GM12878 (cell line): ENCODE data around the gene GNPDA2. TPM values are rescaled to one million over a fixed set of nuclear protein-coding genes. Genes with fewer than 3 reads are reported as not detected.

Source experiments
- ATAC-seq: fragments of 200-7000 bp; cut with Tn5 transposase; 3 replicates; pipeline ENCODE4 v1.9.1; 2020; ENCODE audit warnings: mild to moderate bottlenecking, moderate library complexity
- BruUV-seq: library from RNA; stranded (reverse); fragments of 400-500 nt; replicated peaks from 2 replicates; lab custom pipeline; 2021; lab: Mats Ljungman, UMichigan
- CTCF ChIA-PET: fragments of 300-600 bp; sonication (Branson Sonifier 250); formaldehyde crosslinking; extraction: SDS; loops from one replicate; lab custom pipeline; 2021; ENCODE audit warnings: inconsistent platforms; lab: Yijun Ruan, JAX
- POLR2A ChIA-PET: fragments of 350-600 bp; formaldehyde crosslinking; extraction: SDS; loops from one replicate; lab custom pipeline; 2021; ENCODE audit warnings: inconsistent platforms; lab: Charles Lee
- RAD21 ChIA-PET: fragments of 300-600 bp; sonication (Branson Sonifier 250); formaldehyde crosslinking; loops from one replicate; lab custom pipeline; 2023; ENCODE audit warnings: antibody characterized with exemption; ENCODE audit not compliant: unreplicated experiment; lab: Charles Lee
- SMC1A ChIA-PET: fragments of 300-600 bp; sonication (Branson Sonifier 250); formaldehyde crosslinking; loops from one replicate; lab custom pipeline; 2023; ENCODE audit not compliant: unreplicated experiment, uncharacterized antibody; lab: Charles Lee
- DNase-seq: peaks from one replicate; pipeline ENCODE4 v3.0.0-alpha.2; 2011; ENCODE audit warnings: low read depth, low spot score
- FAIRE-seq: peaks from 3 replicates; lab custom pipeline; 2011; peaks lifted over from hg19 to GRCh38; lab: Jason Lieb, UNC
- H2AFZ ChIP-seq: 2 replicates; pipeline ENCODE4 v1.6.0; 2011; ENCODE audit warnings: low read depth, low read length, control low read depth; ENCODE audit not compliant: control insufficient read depth
- H3K27ac ChIP-seq: 2 replicates; pipeline ENCODE4 v1.5.1; 2011; ENCODE audit warnings: control low read depth; ENCODE audit not compliant: control insufficient read depth, insufficient read depth
- H3K27me3 ChIP-seq, 2 experiments: replicated peaks in 1 of 2; 2 replicates each; pipeline versions ENCODE4 v1.6.0 to v1.6.1; 2011; ENCODE audit warnings: low read length in 1 of 2; ENCODE audit not compliant: control insufficient read depth in 2 of 2, insufficient read depth in 2 of 2
- H3K36me3 ChIP-seq, 2 experiments: 2 replicates each; pipeline ENCODE4 v1.5.1; 2011; ENCODE audit warnings: low read length in 1 of 2; ENCODE audit not compliant: control insufficient read depth in 2 of 2, insufficient read depth in 2 of 2
- H3K4me1 ChIP-seq: 2 replicates; pipeline ENCODE4 v1.6.1; 2011; ENCODE audit warnings: mild to moderate bottlenecking, low read length, moderate library complexity, mixed read lengths; ENCODE audit not compliant: control insufficient read depth, insufficient read depth
- H3K4me2 ChIP-seq: 2 replicates; pipeline ENCODE4 v1.6.0; 2011; ENCODE audit warnings: control low read depth; ENCODE audit not compliant: control insufficient read depth, insufficient read depth
- H3K4me3 ChIP-seq: fragments of 200-600 bp; sonication (generic); 2 replicates; pipeline ENCODE4 v1.5.1; 2016
- H3K79me2 ChIP-seq: 2 replicates; pipeline ENCODE4 v1.6.0; 2011; ENCODE audit warnings: low read length; ENCODE audit not compliant: control insufficient read depth, insufficient read depth
- H3K9ac ChIP-seq: 2 replicates; pipeline ENCODE4 v1.8.0; 2011; ENCODE audit warnings: low read length, control low read depth, mixed read lengths; ENCODE audit not compliant: control insufficient read depth, insufficient read depth
- H3K9me3 ChIP-seq: replicated peaks from 3 replicates; pipeline ENCODE4 v1.5.1; 2011; ENCODE audit warnings: mild to moderate bottlenecking, low read length; ENCODE audit not compliant: control insufficient read depth, insufficient read depth
- H4K20me1 ChIP-seq: 2 replicates; pipeline ENCODE4 v1.6.0; 2011; ENCODE audit not compliant: control insufficient read depth, insufficient read depth
- FOS ChIP-seq: IDR thresholded peaks from 3 replicates; pipeline ENCODE4 v1.6.1; 2011; ENCODE audit warnings: borderline replicate concordance; ENCODE audit not compliant: insufficient read length; ENCODE audit errors: extremely low read depth
- HDAC2 ChIP-seq: fragments of 200-600 bp; sonication (generic); IDR thresholded peaks from 2 replicates; pipeline ENCODE4 v1.6.1; 2017
- HDAC6 ChIP-seq: fragments of 200-600 bp; sonication (generic); IDR thresholded peaks from one replicate; pipeline ENCODE4 v1.8.0; 2017; ENCODE audit warnings: antibody characterized with exemption; ENCODE audit not compliant: unreplicated experiment
- HDGF ChIP-seq: fragments of 450-650 bp; IDR thresholded peaks from 2 replicates; pipeline ENCODE4 v1.6.1; 2016; ENCODE audit warnings: antibody characterized with exemption
- PAX8 ChIP-seq: fragments of 450-650 bp; IDR thresholded peaks from 2 replicates; pipeline ENCODE4 v1.6.1; 2017; ENCODE audit warnings: mild to moderate bottlenecking, moderate library complexity
- RAD21 ChIP-seq: IDR thresholded peaks from 2 replicates; pipeline ENCODE4 v1.6.1; 2011; ENCODE audit warnings: mild to moderate bottlenecking, low read depth, low read length, moderate library complexity; ENCODE audit not compliant: insufficient read depth
- ZBED1 ChIP-seq: IDR thresholded peaks from 2 replicates; pipeline ENCODE4 v1.6.1; 2016; ENCODE audit warnings: borderline replicate concordance
- ZNF217 ChIP-seq: fragments of 450-650 bp; IDR thresholded peaks from 2 replicates; pipeline ENCODE4 v1.6.1; 2017; ENCODE audit warnings: antibody characterized with exemption, mild to moderate bottlenecking
- ZNF622 ChIP-seq: fragments of 450-650 bp; IDR thresholded peaks from 2 replicates; pipeline ENCODE4 v1.6.1; 2017; ENCODE audit warnings: mild to moderate bottlenecking, inconsistent platforms
- ZZZ3 ChIP-seq: IDR thresholded peaks from 2 replicates; pipeline ENCODE4 v1.6.1; 2011; ENCODE audit warnings: low read depth; ENCODE audit not compliant: control insufficient read depth, insufficient read length
- in situ Hi-C: fragments of 300-500 bp; cut with MboI; formaldehyde crosslinking; loops from 9 replicates; pipeline ENCODE4 v1.14.3; 2018; ENCODE audit warnings: mixed read lengths
- intact Hi-C: fragments of 100-400 bp; cut with micrococcal nuclease; formaldehyde crosslinking; loops from one replicate; pipeline ENCODE4 v1.14.2; 2022; ENCODE audit not compliant: unreplicated experiment
- polyA plus RNA-seq, 11 experiments: library from polyadenylated mRNA; depleted of rRNA in 4 of 11; unstranded in 6 of 11; stranded (reverse) in 5 of 11; fragments of >200 nt; fragmentation: Nextera tagmentation in 4 of 11; fragmentation: Illumina TruSeq in 1 of 11; extraction: Ambion mirVana in 4 of 11; extraction: Trizol in 1 of 11; gene quantifications; 1 replicate in 1 of 11; 2 replicates in 10 of 11; pipeline versions ENCODE4 v1.2.1 to v1.2.3, GENCODE V29; 2011 to 2016; ENCODE audit warnings: inconsistent platforms in 2 of 11, missing spikeins in 2 of 11, low read depth in 1 of 11
- total RNA-seq, 4 experiments: library from RNA; depleted of rRNA in 3 of 4; stranded (reverse); fragments of >200 nt in 3 of 4; fragmentation: Illumina TruSeq in 1 of 4; extraction: Trizol in 1 of 4; gene quantifications; 2 replicates each; pipeline versions ENCODE4 v1.2.1 to v1.2.3, GENCODE V29; 2013 to 2021
- TF ChIP-seq, protein P1 (sequence below): fragments of 450-650 bp; formaldehyde crosslinking; IDR thresholded peaks from 2 replicates; pipeline ENCODE4 v1.4.0; 2022; ENCODE audit warnings: mild to moderate bottlenecking, moderate library complexity
- TF ChIP-seq, protein P2 (sequence below): fragments of 450-650 bp; IDR thresholded peaks from 2 replicates; pipeline ENCODE4 v1.6.1; 2016; ENCODE audit warnings: mild to moderate bottlenecking

GNPDA2 gene
- total and polyA plus RNA-seq, 10 of the 15 experiments (the other 5 are each of a cell fraction or from before 2014, with no cell fraction given) = 16.7 to 45.8 (median 23.8) TPM

DNA sequence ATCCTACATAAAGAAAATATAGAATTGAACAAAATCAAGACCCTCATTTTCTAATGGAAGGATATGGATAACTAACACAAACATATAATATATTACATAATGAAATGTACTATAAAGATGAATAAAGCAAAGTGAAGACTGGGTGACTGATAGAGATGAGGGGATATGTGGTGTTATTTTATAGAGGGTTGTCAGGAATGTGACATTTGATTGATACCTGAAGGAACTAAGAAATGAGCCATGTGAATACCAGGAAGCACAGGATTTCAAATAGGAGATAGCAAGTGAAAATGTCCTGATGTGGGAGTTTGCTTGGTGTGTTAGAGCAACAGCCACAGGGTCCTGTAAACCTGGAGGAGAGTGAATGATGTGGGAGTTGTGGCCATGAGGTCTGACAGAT, 40.1 kb upstream of the GNPDA2 start:
- RAD21 ChIA-PET = no interaction called here
- BruUV-seq = no TSS peak
- POLR2A ChIA-PET = no interaction called here
- Histone ChIP-seq H3K9me3 (no peaks in the 10 kb centered on the region), H3K79me2 (no peaks in the 10 kb centered on the region), H3K9ac (no peak overlapping the region), H4K20me1 (no peaks in the 10 kb centered on the region), H3K4me2 (no peak overlapping the region), H3K4me1 (no peaks in the 10 kb centered on the region), H2AFZ (no peak overlapping the region), H3K36me3 (no peaks in the 10 kb centered on the region), H3K4me3 (no peak overlapping the region), H3K27me3 (no peaks in the 10 kb centered on the region), H3K27ac (no peak overlapping the region)
- intact Hi-C loops = no loop called here
- no peak for ATAC-seq
- CTCF ChIA-PET = interaction anchor here (0.5 kb wide), 1 partner anchor 994 kb away, joined by 5 read pairs; no protein-coding TSS in a partner anchor
- DNase-seq = no peak
- SMC1A ChIA-PET = no interaction called here
- in situ Hi-C loops = loop anchor here (25.0 kb wide), 1 partner anchor 1896 kb away; no protein-coding TSS in a partner anchor
- TF ChIP-seq HDGF (no peak), PAX8 (no peak), RAD21 (no peak), ZNF622 (no peak), FOS (no peak), ZBED1 (no peak), HDAC6 (no peak), ZNF217 (no peak), ZZZ3 (no peak), HDAC2 (no peak)
- TF ChIP-seq, protein P1, sequence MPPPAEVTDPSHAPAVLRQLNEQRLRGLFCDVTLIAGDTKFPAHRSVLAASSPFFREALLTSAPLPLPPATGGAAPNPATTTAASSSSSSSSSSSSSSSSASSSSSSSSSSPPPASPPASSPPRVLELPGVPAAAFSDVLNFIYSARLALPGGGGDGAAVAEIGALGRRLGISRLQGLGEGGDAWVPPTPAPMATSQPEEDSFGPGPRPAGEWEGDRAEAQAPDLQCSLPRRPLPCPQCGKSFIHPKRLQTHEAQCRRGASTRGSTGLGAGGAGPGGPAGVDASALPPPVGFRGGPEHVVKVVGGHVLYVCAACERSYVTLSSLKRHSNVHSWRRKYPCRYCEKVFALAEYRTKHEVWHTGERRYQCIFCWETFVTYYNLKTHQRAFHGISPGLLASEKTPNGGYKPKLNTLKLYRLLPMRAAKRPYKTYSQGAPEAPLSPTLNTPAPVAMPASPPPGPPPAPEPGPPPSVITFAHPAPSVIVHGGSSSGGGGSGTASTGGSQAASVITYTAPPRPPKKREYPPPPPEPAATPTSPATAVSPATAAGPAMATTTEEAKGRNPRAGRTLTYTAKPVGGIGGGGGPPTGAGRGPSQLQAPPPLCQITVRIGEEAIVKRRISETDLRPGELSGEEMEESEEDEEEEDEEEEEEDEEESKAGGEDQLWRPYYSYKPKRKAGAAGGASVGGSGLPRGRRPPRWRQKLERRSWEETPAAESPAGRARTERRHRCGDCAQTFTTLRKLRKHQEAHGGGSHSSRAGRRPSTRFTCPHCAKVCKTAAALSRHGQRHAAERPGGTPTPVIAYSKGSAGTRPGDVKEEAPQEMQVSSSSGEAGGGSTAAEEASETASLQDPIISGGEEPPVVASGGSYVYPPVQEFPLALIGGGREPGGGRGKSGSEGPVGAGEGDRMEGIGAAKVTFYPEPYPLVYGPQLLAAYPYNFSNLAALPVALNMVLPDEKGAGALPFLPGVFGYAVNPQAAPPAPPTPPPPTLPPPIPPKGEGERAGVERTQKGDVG (CRISPR knock-in tag) = no peak
- TF ChIP-seq, protein P2, sequence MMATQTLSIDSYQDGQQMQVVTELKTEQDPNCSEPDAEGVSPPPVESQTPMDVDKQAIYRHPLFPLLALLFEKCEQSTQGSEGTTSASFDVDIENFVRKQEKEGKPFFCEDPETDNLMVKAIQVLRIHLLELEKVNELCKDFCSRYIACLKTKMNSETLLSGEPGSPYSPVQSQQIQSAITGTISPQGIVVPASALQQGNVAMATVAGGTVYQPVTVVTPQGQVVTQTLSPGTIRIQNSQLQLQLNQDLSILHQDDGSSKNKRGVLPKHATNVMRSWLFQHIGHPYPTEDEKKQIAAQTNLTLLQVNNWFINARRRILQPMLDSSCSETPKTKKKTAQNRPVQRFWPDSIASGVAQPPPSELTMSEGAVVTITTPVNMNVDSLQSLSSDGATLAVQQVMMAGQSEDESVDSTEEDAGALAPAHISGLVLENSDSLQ = no peak
- FAIRE-seq = no peak
